ENCODE data around the gene RNPEPL1. TPM values are rescaled to one million over a fixed set of nuclear protein-coding genes. Genes with fewer than 3 reads are reported as not detected.

The RNPEPL1 gene
- polyA plus RNA-seq, 2 of the 4 experiments (the other 2 are of a cell fraction), result 9.2 to 26.3 TPM

- TF ChIP-seq EHMT2 (IDR thresholded peaks at IDR 0.05; ENCODE audit: low read depth) (no peak), MAFK (IDR thresholded peaks at IDR 0.05; ENCODE audit: partially characterized antibody) (no peak)
Observed at GRCh38 chr2:240577281-240578109, 9.2 kb downstream of the RNPEPL1 start (continued).

GRCh38 chr2:240578110-240578450 lies 9.8 kb downstream of the RNPEPL1 start:
- ATAC-seq (no peak), FAIRE-seq (no peak), DNase-seq (ENCODE audit: low read depth in 1 of 2, low spot score in 1 of 2) (no peak)
- 100% methylated on average over 1 of the region's 9 CpGs for WGBS (ENCODE audit: missing lambda C conversion rate)
- Histone ChIP-seq H3K4me3 (no peak overlapping the region), H3K4me1 (peaks cover 23% of the 10 kb centered on the region), H3K9me3 (no peaks in the 10 kb centered on the region), H3K27ac (no peak overlapping the region), H3K4me2 (no peak overlapping the region)
- TF ChIP-seq ELK1 (IDR thresholded peaks at IDR 0.05; ENCODE audit: low read depth, low read length), result no peak
- TF ChIP-seq SMC3 (IDR thresholded peaks at IDR 0.05), result no peak
- no peak for TF ChIP-seq RCOR1 (IDR thresholded peaks at IDR 0.05; ENCODE audit: low read depth, low read length)
- TF ChIP-seq JUNB (IDR thresholded peaks at IDR 0.05), result no peak
- no peak for TF ChIP-seq EP300 (IDR thresholded peaks at IDR 0.05)
- no peak for TF ChIP-seq MAFK (IDR thresholded peaks at IDR 0.05; ENCODE audit: partially characterized antibody)
- no peak for TF ChIP-seq NPAS2 (CRISPR knock-in tag; IDR thresholded peaks at IDR 0.05; ENCODE audit: borderline replicate concordance)
- ChIA-PET POLR2A (interaction anchor here (3.4 kb wide), 1 partner anchor 8 kb away, joined by 9 read pairs; the partner anchor contains the start of gene CAPN10), CTCF (interaction anchor here (2.3 to 7.3 kb wide), 2 partner anchors 9 to 12 kb away, joined by 8 to 76 read pairs; no protein-coding TSS in a partner anchor)

DNA sequence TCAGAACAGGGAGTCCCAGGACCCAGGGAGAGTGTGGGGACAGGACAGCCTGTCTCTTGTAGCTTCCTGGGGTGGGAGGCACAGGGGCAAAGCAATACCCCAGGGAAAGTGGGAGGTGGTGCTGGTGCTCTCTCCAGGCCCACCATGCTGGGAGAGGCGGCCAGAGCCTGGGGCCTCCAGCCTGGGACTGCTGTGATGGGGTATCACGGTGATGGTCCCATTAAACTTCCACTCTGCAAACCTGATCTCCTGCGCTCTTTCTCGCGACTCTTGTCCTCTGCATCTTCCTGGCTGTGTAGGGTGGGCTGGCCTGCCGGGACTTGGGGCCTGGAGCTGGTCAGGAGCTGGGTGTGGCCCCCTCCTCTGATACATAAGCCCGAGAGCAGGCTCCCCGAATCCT lies 10.2 kb downstream of the RNPEPL1 start:
- 87% methylated on average over 8 of the region's 8 CpGs for WGBS (ENCODE audit: missing lambda C conversion rate)
- DNase-seq (ENCODE audit: low read depth in 1 of 2, low spot score in 1 of 2), result no peak
- peaks cover 23% of the 10 kb centered on the region for H3K4me1 ChIP-seq
- H3K4me2 ChIP-seq, result no peak overlapping the region
- no peak overlapping the region for H3K27ac ChIP-seq
- no peak overlapping the region for H3K4me3 ChIP-seq
- no peak for FAIRE-seq
- no peak for TF ChIP-seq FOSB (CRISPR knock-in tag; IDR thresholded peaks at IDR 0.05)
- TF ChIP-seq RARB (CRISPR knock-in tag; IDR thresholded peaks at IDR 0.05), result no peak
- TF ChIP-seq HDAC2 (IDR thresholded peaks at IDR 0.05), result no peak
- no peak for TF ChIP-seq HOXA7 (CRISPR knock-in tag; IDR thresholded peaks at IDR 0.05)
- no peak for TF ChIP-seq CTCF (IDR thresholded peaks at IDR 0.05)
- no peak for TF ChIP-seq RNF2 (IDR thresholded peaks at IDR 0.05; ENCODE audit: borderline replicate concordance, low read depth)
- TF ChIP-seq SMC3 (IDR thresholded peaks at IDR 0.05), result no peak
- no peak for TF ChIP-seq CBX8 (IDR thresholded peaks at IDR 0.05)
- no peak for TF ChIP-seq FOXS1 (CRISPR knock-in tag; IDR thresholded peaks at IDR 0.05)
- no peak for TF ChIP-seq PHF8 (IDR thresholded peaks at IDR 0.05; ENCODE audit: borderline replicate concordance, low read depth)
- no peak for TF ChIP-seq ESRRA (IDR thresholded peaks at IDR 0.05; ENCODE audit: borderline replicate concordance, low read length)
- no peak for TF ChIP-seq KDM1A (IDR thresholded peaks at IDR 0.05; ENCODE audit: low read depth)
- no peak for TF ChIP-seq TP53 (CRISPR knock-in tag; IDR thresholded peaks at IDR 0.05)
- ChIA-PET POLR2A (interaction anchor here (3.4 kb wide), 1 partner anchor 8 kb away, joined by 9 read pairs; the partner anchor contains the start of gene CAPN10), CTCF (interaction anchor here (2.3 to 7.3 kb wide), 2 partner anchors 9 to 13 kb away, joined by 8 to 76 read pairs; no protein-coding TSS in a partner anchor)
- ATAC-seq, result no peak
- no peaks in the 10 kb centered on the region for H3K9me3 ChIP-seq

Data from A549 (cell line).